ENCODE results near the gene C1orf167.
A peak's percentile ranks its signal among the peaks of the same experiment; 100 is the strongest.

C1orf167 gene

DNA sequence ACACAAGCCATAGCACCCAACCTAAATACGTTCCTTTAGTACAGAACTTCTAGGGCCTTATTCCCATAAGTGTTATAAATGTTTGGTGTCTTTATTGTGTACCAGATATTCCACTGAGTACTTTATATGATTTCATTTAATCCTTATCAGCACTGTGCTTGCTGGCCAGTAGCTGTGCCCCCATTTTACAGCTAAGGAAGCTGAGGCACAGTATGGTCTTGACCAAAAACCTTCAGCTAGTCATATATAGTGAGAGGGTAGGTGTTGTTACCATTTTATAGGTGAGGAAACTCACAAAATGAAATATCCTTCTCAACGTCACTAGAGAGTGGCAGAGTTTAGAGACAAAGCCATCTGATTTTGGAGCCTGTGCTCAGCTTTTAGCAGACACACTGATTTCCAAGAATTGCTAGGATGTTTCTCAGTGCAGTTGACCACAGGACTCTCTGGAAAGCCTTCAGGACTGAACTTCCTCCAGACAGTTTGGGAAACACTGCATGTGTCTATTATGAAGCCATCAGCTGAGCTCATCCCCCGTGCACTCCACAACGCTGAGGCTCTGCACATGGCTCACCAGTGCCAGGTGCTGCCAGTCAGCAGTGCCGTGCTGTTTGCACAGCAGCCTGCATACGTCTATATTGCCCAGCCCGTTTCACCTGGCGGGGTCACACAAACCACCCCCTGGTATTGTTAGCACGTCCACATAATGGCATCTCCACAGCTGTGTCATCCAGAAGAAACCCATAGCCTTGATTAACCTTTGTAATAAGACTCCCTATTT lies 70.1 kb downstream of the C1orf167 start:
- DNase-seq = no peak

DNA sequence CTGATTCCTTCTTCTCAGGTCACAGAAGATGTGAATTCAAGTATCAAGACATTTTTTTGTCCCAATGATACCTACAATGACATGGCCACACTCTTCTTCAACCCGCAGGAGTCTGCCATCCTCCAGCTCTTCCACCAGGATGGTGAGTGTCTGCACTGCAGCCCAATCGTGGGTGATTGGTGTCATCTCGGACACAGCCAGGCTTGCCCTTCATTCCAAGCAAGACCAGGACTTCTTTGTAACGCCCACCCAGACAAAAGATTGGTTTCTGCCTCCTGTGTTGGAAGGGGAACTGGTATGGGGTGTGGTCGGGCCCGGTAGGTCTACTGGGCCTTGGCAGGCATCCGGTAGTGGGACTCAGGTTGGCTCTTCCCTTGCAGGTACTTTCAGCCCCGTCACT lies 71.5 kb downstream of the C1orf167 start:
- DNase-seq = no peak

DNA sequence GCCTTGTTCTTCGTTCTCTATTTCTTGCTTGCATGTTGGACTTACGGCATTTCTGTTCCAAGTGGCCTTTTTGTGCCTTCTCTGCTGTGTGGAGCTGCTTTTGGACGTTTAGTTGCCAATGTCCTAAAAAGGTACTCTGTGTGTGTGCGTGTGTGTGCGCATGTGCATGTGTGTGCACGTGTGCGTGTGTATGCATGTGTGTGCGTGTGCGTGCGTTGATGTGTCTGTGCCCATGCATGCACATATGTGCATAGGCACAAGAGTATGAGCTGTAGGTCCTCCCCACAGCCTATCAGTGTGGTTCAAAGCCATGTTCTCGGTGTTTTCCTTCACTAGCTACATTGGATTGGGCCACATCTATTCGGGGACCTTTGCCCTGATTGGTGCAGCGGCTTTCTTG lies 71.9 kb downstream of the C1orf167 start:
- no peak for DNase-seq

DNA sequence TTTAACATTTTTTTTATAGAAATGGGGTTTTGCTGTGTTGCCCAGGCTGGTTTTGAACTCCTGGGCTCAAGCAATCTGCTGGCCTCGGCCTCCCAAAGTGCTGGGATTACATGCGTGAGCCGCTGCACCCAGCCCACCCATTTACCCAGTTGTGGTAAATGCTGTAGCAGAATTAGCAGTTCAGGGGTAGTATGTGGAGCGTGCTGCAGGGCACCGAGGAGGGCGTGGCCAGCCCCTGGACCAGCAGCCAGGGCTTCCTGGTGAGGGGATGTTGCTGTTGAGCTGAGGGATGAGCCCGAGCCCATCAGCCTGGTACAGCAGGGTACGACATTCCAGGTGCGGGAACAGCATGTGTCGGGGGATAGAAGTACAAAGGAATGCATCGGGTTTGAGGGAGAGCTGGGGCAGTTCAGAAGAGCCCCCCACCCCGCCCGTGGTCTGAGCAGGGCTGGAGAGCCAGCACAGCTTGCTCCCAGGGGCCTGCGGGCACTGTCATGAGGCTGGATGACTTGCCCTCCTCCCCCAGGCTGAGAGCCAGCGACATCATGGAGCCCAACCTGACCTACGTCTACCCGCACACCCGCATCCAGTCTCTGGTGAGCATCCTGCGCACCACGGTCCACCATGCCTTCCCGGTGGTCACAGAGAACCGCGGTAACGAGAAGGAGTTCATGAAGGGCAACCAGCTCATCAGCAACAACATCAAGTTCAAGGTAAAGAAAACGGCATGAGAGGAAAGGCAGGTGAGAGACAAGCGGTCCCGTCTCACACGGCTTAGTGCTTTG lies 73.6 kb downstream of the C1orf167 start:
- DNase-seq = no peak

DNA sequence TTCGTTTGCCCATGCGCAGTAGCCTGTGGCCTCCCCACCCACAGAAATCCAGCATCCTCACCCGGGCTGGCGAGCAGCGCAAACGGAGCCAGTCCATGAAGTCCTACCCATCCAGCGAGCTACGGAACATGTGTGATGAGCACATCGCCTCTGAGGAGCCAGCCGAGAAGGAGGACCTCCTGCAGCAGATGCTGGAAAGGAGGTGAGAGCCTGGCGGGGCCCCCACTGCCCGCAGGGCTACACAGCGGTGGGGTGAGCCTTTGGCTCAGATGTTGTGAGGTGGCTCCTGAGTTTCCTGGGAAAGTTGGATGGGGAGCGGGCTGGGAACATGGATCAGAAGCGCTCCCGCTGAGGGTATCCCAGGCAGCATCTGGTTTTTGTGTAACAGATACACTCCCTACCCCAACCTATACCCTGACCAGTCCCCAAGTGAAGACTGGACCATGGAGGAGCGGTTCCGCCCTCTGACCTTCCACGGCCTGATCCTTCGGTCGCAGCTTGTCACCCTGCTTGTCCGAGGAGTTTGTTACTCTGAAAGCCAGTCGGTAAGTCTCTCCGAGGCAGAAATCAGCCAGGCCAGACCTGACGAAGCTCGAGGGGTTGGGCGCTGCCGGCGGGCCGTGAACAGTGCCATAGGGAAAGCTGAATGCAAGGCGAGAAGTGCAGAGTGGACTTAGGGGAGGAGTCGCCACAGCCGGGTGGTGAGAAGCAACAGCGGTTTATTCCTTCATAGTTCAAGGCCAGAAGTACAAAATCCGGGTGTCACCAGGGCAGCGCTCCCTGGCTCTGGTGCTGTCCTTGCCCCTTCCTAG lies 75.2 kb downstream of the C1orf167 start:
- DNase-seq = no peak

DNA sequence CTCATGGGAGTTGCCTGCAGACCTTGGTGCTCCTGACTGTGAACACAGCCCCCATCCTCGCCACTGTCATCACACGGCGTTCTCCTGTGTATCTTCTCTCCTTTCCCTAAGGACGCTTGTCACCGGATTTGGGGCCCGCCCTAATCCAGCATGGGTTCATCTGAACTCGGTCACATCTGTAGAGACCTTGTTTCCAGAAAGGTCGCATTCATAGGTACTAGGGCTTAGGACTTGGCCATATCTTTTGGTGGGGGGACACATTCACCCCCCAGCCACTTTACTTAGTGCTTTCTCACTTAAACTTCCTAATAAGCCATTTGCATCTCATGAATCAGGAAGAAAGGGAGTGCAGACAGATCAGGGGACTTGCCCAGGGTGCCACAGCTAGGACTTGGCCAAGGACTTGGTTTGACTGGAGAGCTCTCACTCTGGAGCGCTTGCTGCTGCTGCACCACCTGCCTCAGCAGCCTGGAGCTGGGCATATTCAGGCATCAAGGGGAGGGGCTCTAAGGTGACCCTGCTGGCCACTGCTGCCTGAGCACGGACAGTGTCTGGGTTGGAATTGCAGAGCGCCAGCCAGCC lies 75.9 kb downstream of the C1orf167 start:
- DNase-seq = no peak

DNA sequence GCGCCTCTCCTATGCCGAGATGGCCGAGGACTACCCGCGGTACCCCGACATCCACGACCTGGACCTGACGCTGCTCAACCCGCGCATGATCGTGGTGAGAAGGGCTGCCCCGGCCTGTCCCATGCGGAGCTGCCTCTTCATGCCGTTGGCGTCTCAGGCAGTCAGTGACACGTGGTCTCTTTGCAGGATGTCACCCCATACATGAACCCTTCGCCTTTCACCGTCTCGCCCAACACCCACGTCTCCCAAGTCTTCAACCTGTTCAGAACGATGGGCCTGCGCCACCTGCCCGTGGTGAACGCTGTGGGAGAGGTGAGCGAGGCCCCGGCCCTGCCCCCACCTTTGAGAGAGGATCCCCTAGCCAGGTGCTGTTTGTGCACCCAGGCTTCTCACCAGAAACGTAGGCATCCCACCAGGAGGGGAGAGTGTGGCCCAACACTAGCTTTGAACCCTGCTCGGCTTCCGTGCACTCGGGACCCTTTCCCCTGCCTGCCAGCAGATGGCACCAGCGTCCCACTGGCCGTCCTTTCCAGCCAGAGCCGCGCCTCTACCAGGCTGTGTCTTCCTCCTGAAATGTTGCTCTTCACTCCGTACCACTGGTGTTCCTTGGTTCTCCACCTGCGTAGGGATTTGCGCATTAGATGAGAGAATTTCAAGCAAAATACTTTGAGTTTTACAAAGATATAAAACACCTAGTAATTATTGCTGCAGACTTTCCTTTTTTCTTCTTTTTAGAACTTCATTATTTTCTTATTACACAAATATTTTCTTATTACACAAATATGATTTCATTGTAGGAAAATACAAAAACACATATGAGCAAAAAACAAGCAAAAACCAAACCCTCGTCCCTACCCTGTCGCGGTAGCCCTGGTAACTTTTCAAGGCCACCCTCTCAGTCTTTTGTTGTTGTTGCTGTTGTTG lies 76.6 kb downstream of the C1orf167 start:
- DNase-seq = peak in 48 of 56 donors; percentile 13 to 85 (median 47)

All from nucleus accumbens (tissue), 56 donors.